ENCODE measurements around the gene ADGRL1.
"Not testable (repeated sequence)": the region's sequence is repeated elsewhere in the genome, so short reads cannot be mapped to it uniquely, and the experiment has no call there.

The ADGRL1 gene

GRCh38 chr19:14205452-14206287 is at the start of gene ADGRL1:
TSS of gene ADGRL1 (minus strand) at chr19:14206169. CDS start at chr19:14183602, 22,567 bp downstream.
- not testable (repeated sequence) for DNase-seq

GRCh38 chr19:14255316-14255715 is 49.3 kb upstream of the ADGRL1 start:
- not testable (repeated sequence) for DNase-seq

- peak; percentile 20 for DNase-seq
These were observed 48.0 kb upstream of the ADGRL1 start for GRCh38 chr19:14253822-14254599.

DNA sequence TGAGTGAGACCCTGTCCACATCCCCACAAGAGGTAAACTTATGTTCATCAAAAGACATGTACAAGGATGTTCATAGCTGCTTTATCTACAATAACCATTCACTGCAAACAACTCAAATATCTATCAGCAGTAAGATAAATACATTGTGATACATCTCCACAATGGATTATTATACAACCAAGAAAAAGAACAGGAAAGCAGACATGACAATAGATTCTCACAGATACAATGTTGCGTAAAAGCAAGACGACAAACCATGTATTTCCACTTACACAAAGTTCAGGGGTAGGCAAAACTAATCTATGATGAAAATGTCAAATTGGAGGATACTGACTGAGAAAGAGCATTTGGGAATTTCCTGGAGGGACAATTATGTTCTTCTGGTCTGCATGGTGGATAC is 46.2 kb upstream of the ADGRL1 start:
- not testable (repeated sequence) for DNase-seq

DNA sequence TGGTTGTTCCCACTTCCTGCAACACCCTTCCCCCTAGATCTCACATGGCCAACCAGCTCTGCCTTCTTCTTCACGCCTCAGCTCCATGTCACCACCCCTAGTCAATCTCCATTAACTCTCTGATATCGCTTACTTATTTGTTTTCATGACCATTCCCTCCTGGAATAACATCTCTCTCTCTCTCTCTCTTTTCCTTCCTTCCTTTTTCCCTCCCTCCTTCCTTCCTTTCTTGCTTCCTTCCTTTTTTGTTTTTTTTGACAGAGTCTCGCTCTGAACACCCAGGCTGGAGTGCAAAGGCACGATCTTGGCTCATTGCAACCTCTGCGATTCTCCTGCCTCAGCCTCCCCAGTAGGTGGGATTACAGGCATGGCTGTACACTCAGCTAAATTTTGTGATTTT is 44.9 kb upstream of the ADGRL1 start:
- no peak for DNase-seq

GRCh38 chr19:14250315-14250714 is 44.3 kb upstream of the ADGRL1 start:
- not testable (repeated sequence) for DNase-seq

DNA sequence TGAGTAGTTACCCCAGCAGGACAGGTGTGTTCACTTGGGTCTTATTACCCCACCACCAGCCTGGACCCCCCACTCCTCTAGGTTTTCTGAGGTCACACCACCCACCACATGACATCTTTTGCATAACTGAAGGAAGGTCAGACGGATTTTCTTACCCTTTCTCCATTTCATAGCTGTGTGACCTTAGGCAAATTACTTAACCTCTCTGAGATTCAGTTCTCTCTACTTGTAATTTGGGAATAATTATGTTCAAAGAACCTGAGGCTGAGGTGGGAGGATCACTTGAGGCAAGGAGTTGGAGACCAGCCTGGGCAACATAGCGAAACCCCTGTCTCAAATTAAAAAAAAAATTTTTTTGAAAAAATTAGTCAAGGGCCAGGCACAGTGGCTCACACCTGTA is 43.9 kb upstream of the ADGRL1 start:
- DNase-seq = not testable (repeated sequence)

DNA sequence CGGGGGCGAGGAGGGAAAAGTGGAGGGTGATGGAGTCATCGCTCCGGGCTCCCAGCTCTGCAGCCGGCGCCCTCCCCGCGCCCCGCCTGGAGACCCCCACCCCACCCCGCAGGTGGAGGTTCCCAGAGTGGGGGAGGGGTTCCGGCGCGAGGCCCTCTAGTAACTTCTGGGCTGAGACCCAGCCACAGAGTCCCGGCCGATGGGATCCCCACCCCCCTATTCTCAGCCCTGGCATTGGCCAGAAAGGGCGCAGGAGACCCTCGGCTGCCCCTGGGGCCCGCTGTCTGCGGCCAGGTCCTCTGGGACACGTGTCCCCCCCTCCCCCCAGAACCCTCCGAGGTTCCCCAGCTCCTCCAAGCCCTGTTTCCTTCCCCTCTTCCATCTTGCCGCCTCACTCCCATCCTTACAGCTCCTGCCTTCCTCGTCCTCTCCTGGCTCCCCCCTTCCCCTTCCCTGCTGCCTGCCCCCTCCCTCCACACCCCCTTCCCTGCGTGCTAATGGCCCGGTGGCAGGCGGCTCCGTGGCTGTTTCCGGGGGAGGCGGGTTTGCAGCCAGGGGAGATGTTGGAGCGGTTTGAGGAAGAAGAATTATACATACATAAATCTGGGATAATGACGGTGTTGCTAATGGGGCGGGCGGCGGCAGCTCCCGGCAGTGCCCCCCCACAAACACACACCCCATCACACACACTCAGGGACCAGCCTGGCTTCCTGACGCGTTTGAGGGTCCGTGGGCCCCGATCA is 43.2 kb upstream of the ADGRL1 start:
- DNase-seq = peak; percentile 31

GRCh38 chr19:14248578-14249011 is 42.6 kb upstream of the ADGRL1 start:
- peak; percentile 24 for DNase-seq

- not testable (repeated sequence) for DNase-seq
These were observed 41.8 kb upstream of the ADGRL1 start for GRCh38 chr19:14247548-14248471.

DNA sequence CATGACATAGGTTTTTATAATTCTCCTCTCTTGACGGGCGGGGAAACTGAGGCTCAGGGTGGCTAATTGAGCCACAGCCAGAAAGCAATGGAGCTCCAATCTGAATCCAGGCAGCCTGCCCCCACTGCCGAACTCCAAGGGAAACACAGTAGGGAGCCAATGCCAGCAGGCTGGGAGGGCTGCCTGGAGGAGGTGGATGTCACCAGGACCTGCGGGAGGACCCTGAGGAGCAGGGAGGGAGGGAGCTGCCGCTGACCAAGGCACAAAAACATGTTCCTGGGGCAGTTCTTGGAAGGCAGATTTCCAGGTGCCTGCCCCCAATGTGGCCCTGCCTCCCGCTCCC is 41.2 kb upstream of the ADGRL1 start:
- not testable (repeated sequence) for DNase-seq

GRCh38 chr19:14244393-14244792 is 38.4 kb upstream of the ADGRL1 start:
- DNase-seq = not testable (repeated sequence)

DNA sequence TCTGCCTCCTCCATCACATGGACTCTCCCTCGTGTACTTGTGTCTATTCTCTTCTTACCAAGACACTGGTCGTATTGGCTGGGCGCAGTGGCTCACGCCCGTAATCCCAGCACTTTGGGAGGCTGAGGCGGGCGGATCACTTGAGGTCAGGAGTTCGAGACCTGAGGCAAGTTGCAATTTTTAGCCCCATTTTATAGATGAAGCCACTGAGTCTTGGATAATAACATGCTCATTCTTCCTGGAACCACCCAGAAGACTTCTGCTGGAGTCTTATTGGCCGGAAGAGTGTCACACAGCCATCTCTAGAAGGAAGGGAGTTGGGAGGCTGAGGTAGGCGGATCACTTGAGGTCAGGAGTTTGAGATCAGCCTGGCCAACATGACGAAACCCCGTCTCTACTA is 37.7 kb upstream of the ADGRL1 start:
- DNase-seq = not testable (repeated sequence)

GRCh38 chr19:14237014-14237941 is 31.3 kb upstream of the ADGRL1 start:
- DNase-seq = no peak

DNA sequence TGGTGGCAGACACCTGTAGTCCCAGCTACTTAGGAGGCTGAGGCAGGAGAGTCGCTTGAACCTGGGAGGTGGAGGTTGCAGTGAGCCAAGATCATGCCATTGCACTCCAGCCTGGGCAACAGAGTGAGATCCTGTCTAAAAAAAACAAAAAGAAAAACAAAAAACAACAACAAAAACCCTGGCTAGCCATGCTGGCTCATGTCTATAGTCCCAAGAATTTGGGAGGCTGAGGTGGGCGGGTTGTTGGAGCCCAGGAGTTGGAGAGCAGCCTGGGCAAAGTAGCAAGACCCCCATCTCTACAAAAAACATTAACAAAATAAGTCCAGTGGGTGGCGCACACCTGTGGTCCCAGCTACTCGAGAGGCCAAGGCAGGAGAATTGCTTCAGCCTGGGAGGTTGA is 27.0 kb upstream of the ADGRL1 start:
- not testable (repeated sequence) for DNase-seq

- DNase-seq = peak; percentile 38
These were observed 22.6 kb upstream of the ADGRL1 start for GRCh38 chr19:14228446-14229071.

GRCh38 chr19:14226498-14226897 is 20.5 kb upstream of the ADGRL1 start:
- DNase-seq = peak; percentile 90

DNA sequence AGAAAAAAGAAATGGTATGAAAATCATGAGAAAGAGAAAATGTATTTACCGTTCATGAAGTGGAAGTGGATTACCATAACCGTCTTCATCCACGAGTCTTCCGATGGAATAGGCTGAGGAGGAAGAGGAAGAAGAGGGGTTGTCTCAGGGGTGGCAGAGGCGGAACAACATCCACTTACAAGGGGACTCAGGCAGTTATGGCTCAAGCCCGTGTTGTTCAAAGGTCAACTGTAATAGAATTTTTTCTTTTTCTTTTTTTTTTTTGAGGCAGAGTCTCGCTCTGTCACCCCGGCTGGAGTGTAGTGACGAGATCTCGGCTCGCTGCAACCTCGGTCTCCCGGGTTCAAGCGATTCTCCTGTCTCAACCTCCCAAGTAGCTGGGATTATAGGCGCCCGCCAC is 16.9 kb upstream of the ADGRL1 start:
- DNase-seq = no peak

GRCh38 chr19:14221345-14221744 is 15.4 kb upstream of the ADGRL1 start:
- DNase-seq = peak; percentile 85

GRCh38 chr19:14218620-14219330 is 12.8 kb upstream of the ADGRL1 start:
- DNase-seq = no peak
